GM21786 (cell line): Measurements from ENCODE around the gene GABARAP.
A peak's percentile ranks its signal among the peaks of the same experiment; 100 is the strongest.

ENCODE experiments used
- ATAC-seq: cut with Tn5 transposase; IDR thresholded peaks from one replicate; pipeline ENCODE4 v1.9.1; 2021; ENCODE audit not compliant: unreplicated experiment

Gene GABARAP

DNA sequence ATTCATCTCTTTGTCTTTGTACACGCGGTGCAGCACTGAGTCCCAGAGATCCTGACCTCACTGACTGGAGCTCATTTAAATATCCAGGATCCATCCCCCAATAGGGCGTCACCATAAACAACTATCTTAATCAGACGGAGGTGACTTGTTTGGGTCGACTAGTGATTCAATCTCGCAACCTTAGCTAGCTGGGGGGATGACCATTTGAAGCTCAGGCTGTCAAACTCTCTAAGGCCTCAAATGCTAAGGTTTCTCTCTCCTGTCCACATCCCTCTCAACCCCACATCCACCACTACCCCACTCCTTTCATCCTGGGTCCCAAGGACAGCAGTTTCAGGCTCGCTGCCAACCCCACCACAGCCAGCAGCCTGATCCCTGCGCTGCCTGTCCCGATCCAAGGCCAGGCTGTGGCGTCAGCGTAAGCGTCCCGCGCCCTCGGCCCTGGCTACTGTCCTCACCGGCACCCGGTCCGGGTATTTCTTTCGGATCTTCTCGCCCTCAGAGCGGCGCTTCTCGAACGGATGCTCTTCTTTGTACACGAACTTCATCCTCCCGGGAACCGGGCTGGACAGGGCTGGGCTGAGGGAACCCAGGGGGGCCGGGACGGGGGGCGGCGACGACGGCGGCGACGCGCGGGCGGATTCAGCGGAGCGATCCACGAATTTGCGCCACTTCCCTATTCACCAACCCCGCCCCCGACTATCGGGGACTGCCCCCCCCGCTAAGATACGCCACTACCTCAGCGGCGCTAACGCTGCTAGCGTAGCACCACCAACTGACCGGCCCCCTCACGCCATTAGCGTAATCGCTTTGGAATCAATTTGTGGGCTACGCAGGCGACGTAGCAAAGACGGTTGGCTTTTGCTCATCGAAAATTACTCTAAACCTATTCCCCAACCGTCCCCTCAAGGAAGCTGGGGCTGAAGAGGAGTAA is at the start of gene GABARAP:
GABARAP (minus strand) TSS at position 667 of the 934 bp plus-strand sequence; CDS start at position 548, 119 bp downstream.
- no peak for ATAC-seq

DNA sequence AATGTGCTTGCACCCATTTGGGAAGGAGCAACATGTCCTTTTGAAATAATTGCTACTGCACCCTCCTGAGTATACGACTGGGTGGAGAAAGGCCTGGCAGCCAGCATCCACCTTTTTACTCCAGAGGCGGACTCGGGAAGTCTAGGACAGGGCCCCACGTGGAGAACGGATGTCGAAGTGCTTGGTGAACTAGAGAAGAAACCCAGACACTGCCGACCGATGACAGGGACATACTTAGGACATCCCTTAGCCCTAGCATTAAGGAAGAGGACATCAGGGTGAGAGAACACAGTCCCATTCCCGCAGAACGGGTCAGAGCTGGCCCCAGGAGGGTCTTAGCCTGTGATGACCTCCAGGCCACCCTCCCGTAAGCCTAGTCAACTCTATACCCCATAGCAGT is 48.4 kb upstream of the GABARAP start:
- no peak for ATAC-seq

DNA sequence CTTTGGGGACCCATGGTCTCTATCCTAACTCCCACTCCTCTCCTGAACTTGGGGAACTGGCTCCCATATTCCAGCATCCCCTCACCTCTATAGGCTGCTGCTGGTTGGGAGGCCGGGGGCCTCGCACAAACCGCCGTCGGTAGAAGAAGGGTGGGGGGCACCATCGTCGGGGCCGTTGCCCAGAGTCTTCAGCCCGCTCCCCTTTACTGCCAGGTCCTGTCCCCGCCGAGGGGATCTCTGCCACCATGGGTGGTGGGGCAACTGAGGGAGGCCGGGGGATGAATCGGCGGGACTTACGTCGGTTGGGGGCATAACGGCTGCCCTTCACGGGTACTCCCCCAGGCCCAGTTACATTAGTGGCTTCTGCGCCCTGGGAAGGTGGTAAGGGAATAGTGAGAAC is 47.9 kb upstream of the GABARAP start:
- ATAC-seq, result no peak

DNA sequence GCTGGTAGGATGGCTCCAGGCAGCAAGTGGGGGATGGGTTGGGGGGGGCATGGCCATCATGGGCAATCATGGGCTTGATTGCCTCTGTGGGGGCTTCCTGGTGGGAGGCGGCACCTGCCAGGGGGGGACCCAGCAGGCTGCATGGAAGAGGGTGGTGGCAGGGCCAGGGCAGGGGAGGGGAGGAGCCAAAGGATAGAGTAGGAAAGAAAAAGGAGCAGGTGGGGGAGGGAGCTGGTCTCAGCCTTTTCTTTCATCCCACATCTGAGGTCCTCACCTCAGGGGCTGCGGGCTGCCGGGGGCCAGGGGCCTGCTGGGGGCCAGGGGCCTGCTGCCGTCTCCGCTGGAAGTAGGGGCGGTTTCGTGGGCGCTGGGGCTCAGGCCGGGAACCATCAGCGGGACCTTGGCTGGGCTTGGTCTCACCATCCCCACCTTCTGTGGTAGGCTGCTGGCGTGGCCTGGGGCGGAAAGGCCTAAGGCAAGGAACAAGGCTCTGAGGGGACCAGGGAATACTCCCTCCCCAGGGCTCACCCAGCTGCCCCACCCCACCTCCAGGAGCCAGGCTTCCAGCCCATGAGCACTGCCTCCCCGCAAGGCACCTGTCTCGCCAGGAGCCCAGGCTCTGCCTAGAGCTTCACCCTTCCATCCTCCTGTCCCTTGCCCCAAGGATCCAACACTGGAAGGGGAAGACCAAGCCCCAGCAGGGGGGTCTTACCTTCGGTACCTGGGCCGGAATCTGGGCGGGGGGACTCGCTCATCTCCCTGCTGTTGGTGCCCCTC is 47.2 kb upstream of the GABARAP start:
- ATAC-seq, result no peak

DNA sequence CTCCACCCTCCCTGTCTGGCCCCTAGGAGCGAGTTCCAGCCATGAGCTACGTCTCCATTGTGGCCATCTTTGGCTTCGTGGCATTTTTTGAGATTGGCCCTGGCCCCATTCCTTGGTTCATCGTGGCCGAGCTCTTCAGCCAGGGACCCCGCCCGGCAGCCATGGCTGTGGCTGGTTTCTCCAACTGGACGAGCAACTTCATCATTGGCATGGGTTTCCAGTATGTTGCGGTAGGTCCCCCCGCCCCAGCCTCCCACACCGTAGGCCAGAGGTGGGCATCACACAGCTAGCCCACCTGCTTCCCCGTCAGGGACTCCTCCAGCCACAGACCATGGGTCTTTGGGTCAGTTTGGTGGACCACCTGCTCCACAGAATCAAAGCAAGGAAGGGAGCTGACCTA is 43.4 kb upstream of the GABARAP start:
- ATAC-seq, result no peak

DNA sequence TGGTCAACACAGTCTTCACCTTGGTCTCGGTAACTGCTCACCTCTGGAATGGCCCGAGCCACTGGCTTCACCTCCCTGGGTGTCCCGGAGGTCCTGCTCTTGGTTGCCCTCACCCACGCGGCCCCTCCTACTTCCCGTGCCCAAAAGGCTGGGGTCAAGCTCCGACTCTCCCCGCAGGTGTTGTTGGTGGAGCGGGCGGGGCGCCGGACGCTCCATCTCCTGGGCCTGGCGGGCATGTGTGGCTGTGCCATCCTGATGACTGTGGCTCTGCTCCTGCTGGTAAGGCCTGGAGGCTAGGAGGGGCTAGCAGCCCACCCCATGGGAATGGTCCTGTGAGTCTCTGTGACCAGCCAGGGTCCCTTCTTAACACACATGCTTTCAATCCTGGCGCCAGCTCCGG is 42.7 kb upstream of the GABARAP start:
- no peak for ATAC-seq

DNA sequence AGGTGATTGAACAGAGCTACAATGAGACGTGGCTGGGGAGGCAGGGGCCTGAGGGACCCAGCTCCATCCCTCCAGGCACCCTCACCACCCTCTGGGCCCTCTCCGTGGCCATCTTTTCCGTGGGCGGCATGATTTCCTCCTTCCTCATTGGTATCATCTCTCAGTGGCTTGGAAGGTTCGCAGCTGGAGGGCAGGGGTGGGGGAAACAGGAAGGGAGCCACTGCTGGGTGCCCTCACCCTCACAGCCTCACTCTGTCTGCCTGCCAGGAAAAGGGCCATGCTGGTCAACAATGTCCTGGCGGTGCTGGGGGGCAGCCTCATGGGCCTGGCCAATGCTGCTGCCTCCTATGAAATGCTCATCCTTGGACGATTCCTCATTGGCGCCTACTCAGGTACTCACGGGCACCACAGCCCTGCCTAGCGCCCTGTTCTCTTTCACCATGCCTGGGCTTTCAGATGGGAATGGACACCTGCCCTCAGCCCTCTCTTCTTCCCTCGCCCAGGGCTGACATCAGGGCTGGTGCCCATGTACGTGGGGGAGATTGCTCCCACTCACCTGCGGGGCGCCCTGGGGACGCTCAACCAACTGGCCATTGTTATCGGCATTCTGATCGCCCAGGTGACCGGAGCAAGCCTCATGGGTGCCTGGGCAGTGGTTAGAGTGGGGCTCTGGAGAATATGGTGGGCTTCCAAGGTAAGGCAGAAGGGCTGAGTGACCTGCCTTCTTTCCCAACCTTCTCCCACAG is 41.4 kb upstream of the GABARAP start:
- ATAC-seq, result no peak

DNA sequence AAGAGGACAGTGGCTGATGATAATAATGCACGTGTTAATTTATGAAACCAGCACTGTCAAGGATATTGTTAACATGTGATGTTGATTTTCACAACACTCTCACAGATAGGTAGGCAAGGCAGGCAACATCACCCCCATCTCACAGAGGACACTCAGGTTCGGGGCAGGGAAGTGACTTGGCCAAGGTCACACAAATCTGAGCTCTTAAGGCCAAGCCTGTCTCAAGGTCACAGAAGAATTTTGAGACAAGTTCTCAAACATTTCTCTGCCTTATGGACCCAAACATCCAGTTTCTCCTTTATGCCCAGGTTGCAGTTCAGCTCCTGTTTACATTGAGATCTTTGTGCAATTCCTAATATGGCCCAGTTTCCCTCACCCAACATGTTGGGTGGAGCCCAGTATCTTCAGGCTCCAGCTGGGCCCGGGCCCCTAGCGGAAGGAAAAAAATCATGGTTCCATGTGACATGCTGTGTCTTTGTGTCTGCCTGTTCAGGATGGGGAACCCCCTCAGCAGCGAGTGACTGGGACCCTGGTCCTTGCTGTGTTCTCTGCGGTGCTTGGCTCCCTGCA is 40.6 kb upstream of the GABARAP start:
- no peak for ATAC-seq

DNA sequence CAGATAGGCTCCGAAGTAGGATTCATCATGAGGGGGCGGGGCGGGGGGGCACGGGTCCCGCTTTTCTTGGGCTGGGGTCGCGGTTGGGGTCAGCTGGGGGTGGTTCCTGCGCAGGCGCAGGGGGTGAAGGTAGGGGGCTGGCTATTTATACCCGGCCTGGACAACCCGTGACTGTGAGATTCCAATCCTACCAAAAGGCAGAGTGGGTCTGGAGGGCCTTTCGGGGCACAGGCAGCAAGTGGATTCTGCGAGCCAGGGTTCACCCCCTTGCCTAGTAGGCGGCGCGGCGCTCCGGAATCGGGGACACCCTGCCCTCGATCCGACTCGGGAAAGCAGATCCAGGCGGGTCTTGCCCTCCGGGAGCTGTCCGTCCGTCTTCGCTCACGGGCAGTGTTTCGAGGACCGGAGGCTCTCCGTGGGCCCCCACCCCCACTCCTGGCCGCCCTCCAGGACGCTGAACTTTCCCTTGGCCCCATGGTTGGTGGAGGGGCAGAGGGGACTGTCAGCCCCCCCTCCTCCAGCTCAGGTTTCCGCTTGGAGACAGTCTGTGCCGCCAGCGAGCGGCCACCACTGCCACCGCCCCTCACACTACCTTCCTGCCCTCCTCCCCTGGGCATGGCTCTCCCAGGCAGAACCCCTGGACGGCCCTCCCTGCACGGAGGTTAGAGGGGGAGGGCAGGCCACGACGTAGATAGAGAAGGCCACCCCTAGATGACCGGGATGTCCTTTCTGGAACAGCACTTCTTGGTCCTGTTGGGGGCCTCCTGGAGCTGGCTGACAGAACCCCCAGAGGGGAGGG is 39.9 kb upstream of the GABARAP start:
- no peak for ATAC-seq

DNA sequence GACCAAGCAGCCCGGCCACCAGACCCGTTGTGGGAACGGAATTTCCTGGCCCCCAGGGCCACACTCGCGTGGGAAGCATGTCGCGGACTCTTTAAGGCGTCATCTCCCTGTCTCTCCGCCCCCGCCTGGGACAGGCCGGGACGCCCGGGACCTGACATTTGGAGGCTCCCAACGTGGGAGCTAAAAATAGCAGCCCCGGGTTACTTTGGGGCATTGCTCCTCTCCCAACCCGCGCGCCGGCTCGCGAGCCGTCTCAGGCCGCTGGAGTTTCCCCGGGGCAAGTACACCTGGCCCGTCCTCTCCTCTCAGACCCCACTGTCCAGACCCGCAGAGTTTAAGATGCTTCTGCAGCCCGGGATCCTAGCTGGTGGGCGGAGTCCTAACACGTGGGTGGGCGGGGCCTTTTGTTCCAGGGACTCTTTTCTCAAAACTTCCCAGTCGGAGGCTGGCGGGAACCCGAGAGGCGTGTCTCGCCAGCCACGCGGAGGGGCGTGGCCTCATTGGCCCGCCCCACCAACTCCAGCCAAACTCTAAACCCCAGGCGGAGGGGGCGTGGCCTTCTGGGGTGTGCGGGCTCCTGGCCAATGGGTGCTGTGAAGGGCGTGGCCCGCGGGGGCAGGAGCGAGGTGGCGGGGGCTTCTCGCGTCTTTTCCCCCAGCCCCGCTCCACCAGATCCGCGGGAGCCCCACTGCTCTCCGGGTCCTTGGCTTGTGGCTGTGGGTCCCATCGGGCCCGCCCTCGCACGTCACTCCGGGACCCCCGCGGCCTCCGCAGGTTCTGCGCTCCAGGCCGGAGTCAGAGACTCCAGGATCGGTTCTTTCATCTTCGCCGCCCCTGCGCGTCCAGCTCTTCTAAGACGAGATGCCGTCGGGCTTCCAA is 39.1 kb upstream of the GABARAP start, which contains the start of gene SLC2A4:
SLC2A4 (plus strand) TSS at position 645 of the 879 bp plus-strand sequence; CDS start at position 862, 217 bp downstream.
- ATAC-seq, result no peak

DNA sequence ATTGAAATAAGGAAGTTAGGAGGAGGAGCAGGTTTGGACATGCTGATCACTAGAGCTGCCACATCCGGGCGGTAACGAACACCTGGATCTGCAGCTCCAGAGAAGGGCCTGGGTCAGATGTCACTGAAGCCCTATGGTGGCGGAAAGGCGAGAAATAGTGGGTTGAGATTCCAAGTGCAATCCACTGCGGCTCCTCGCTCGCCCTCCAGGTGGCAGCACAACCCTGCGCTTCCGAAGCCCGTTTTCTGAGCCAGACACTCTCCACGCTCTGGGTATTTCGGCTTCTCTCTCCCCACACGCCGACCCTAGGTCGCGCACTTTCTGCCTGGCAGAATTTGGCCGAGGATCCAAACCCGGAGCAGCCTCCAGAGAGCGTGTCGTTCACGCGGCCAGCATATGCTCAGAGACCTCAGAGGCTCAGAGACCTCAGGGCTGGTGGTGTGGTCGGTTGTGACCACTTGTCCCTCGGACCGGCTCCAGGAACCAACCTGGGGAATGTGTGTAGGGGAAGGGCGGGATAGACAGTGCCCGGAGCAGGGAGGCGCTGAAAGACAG is 38.3 kb upstream of the GABARAP start:
- peak; percentile 61 for ATAC-seq

DNA sequence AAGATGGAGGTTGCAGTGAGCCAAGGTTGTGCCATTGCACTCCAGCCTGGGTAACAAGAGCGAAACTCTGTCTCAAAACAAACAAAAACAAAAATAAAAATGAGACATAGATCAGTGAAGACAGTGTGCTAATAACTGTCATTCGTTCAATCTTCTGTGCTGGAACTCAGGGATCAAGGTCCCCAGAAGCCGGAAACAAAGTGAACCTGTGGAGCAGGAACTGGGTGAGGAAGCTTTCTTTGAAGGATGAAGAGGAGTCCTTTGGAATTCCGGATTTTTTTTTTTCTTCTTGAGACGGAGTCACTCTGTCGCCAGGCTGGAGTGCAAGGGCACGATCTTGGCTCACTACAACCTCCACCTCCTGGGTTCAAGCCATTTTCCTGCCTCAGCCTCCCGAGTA is 37.2 kb upstream of the GABARAP start:
- no peak for ATAC-seq

DNA sequence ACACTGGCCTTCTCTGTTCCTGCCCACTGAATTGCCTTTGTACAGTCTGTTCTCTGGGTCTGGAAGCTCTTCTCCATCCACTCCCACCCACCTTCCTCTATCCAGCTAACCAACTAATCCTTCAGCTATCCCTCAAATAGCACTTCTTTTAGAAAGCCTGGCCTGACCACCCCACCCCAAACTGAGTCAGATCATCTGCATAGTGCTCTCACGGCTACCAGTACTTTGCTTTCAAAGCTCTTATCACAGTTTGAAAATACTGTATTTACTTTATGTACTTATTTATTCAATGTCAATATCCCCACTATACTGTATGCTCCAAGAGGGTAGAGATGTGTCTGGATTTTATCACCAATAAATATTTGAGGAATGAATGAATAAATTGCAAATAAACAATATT is 24.5 kb upstream of the GABARAP start:
- ATAC-seq, result no peak

DNA sequence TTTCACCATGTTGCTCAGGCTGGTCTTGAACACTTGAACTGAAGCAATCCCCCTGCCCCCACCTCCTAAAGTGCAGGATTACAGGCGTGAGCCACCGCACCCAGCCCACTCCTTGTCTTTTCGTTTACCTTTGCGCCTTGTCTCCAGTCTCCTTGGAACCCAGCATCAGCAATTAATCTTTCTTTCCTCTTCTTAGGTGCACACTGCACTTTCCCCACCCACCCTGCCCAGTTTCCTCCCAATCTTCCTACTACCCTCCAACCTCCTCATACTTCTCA is 21.5 kb upstream of the GABARAP start:
- ATAC-seq, result no peak

DNA sequence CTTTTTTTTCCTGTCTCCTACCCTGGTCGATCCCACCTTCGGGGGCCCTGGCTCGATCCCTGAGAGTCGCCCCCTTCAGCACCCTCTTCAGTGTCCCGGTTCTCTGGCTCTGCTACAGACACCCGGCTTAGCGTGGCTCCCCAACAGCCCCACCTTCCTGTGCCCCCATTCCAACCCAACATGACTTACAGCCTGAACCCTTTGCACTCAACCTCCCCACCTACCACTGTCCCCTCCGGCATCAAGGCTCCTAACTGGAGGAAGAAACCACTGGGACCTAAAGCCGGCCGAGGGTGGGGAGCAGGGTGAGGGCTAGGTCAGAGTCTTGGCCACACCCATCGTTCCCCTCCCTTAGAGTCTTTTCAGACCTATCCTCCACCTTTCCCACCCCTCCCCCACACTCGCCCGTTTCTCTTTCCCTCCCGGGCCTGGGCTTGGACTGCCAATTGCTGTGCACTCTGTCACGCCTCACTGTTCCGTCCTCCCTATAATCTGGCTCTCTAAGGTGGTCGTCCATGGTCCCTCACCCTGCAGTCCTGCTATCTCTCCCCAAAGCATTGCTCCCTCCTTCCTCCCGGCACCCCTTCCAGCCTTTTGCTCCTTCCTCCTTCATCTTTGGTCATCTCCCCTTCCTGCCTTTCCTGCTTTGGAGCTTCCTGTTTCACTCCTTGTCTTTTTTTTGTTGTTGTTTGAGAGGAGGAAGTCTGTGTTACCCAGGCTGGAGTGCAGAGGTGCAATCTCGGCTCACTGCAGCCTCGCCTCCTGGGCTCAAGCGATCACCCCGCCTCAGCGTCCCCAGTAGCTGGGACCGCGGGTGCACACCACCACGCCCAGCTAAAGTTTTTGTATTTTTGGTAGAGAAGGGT is 20.9 kb upstream of the GABARAP start:
- no peak for ATAC-seq

DNA sequence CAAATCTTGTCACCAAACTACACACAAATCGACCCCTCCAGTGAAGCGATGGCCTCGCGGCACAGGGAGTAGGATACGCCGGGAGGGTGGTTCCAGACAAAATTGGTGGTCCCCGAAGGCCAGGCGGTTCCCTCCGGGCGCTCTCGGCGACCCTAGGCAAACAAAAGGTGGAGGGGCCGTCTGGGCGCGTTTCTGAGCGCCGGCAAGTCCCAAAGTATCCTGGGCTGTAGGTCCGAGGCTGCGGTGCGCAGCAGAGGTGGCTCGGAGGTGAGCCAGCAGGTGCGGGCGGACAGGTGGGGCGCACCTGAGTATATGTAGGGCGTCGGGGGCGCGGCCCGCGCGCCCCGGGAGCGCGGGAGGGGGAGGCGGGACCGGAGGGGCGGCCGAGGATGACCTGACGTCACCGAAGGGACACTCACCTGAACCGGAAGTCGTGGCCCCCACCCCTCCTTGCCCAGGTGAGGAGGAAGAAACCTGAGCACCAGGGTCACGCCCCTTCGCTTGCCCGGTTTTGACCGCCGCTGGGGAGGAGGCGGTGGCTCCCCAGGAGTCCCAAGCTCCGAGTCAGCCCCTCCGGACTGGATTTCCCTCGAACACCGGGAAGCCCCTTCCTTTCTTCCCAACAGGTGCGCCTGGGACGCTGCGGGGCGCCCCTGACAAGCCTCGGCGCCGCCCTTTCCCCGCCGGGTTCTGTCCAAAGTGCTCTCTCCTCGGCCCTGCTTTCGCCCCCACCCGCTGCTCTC is 20.1 kb upstream of the GABARAP start, which contains the start of gene CLDN7:
CLDN7 (minus strand) TSS at position 287 of the 743 bp plus-strand sequence. CDS start 435 bp downstream, outside the sequence.
- ATAC-seq, result no peak
